VCaP (cell line): ENCODE results near the gene ZRANB3.

Source experiments
- H3K27ac ChIP-seq: fragments of 450-650 bp; 2 replicates; pipeline ENCODE4 v1.5.1; 2017
- CTCF ChIP-seq: fragments of 450-650 bp; conservative IDR thresholded peaks from 2 replicates; pipeline ENCODE4 v1.5.1; 2017; ENCODE audit warnings: mild to moderate bottlenecking, moderate library complexity

Gene ZRANB3

GRCh38 chr2:135281379-135281778, 249.6 kb downstream of the ZRANB3 start:
- H3K27ac ChIP-seq: no peak overlapping the region
- TF ChIP-seq CTCF: no peak

GRCh38 chr2:135279209-135279608, 251.8 kb downstream of the ZRANB3 start:
- H3K27ac ChIP-seq: no peak overlapping the region
- TF ChIP-seq CTCF: no peak

- H3K27ac ChIP-seq: no peak overlapping the region
- no peak for TF ChIP-seq CTCF
Measured at GRCh38 chr2:135276525-135276924, 254.5 kb downstream of the ZRANB3 start.

GRCh38 chr2:135271006-135271405, 260.0 kb downstream of the ZRANB3 start:
- TF ChIP-seq CTCF: no peak
- H3K27ac ChIP-seq: no peak overlapping the region

GRCh38 chr2:135265960-135266490, 265.0 kb downstream of the ZRANB3 start:
- no peak overlapping the region for H3K27ac ChIP-seq
- TF ChIP-seq CTCF: no peak

- TF ChIP-seq CTCF: no peak
Measured at GRCh38 chr2:135259123-135259522, 271.9 kb downstream of the ZRANB3 start.

GRCh38 chr2:135258193-135258592, 272.8 kb downstream of the ZRANB3 start:
- H3K27ac ChIP-seq: no peak overlapping the region
- TF ChIP-seq CTCF: peak; percentile 27; the same call in 1 of the 2 replicates

More at GRCh38 chr2:135259123-135259522, 271.9 kb downstream of the ZRANB3 start:
- no peak overlapping the region for H3K27ac ChIP-seq
